GM19397 (cell line): ENCODE data around the gene MUS81.

Source experiments
- ATAC-seq: cut with Tn5 transposase; IDR thresholded peaks from one replicate; pipeline ENCODE4 v1.9.1; 2021; ENCODE audit warnings: mild to moderate bottlenecking, moderate library complexity; ENCODE audit not compliant: unreplicated experiment

The MUS81 gene

DNA sequence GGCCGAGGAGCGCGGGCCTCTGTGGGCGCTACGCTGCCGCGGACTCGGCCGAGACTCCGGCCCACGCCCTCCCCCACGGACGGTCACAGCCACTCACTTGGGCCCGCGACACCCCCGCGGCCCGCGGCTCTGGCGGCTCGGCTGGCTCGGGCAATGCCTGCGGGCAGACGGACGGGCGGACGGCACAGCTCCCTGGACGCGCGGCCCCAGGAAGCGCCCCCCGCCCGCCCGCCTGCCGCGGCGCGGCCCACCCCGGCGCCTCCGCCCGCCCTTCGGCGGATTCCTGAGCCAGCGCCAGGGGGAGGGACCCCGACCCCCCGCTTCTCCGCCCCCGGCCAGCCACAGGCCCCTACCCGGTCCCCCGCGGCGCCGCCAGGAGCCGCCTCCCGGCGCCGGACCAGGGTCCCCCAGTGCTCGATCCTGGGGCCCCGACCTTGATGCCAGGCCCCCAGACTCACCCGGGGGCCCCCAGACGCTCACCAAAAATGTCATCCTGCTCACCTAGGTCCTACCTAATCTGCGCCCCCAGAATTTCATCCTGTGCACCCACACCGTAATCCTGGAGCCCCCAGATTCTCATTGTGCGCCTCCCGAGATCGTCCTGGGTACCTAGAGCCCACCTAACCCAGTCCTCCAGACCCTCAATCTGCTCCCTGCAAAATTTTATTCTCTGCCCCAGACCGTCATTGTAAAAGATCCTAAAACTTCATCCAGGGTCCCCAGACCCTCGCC, 12.5 kb downstream of the MUS81 start, which contains the start of gene EFEMP2:
Gene EFEMP2, minus strand, starts transcription at position 215 of the 732 bp plus-strand sequence. CDS start 446 bp downstream, outside the sequence.
- ATAC-seq, result no peak

DNA sequence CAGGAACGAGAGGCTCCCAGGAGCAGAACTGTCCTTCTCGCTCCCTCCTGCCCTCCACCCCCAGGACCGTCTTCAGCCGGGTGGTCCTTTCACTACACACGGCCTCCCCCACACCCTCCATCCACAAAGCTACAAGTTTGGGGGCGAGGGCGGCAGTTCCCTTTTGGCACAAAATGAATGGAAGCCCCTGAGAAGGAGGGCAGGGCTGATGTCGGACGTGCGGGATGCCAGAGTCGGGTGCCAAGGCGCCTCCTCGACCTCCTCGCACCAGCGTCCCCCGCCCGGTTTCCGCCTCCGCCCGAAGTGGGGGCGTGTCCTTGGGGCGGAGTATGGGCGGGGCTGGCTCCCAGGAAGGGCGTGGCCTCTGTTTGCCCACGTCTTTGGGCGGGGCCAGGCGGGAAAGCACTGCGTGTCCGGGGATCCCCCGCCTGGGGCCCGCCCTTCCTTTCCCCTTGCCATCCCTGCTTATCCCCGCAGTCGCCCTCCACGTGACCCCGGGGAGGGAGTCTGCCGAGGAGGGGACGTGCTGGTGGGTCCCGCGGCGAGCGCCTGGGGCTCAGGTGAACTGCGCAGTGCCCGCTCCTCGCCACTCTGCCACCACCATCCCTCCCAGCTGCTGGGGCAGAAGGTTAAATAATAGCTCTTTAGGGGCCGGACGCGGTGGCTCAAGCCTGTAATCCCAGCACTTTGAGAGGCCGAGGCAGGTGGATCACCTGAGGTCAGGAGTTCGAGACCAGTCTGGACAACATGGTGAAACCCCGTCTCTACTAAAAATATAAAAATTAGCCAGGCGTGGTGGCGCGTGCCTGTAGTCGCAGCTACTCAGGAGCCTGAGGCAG, 13.3 kb downstream of the MUS81 start:
- peak; percentile 85 for ATAC-seq

DNA sequence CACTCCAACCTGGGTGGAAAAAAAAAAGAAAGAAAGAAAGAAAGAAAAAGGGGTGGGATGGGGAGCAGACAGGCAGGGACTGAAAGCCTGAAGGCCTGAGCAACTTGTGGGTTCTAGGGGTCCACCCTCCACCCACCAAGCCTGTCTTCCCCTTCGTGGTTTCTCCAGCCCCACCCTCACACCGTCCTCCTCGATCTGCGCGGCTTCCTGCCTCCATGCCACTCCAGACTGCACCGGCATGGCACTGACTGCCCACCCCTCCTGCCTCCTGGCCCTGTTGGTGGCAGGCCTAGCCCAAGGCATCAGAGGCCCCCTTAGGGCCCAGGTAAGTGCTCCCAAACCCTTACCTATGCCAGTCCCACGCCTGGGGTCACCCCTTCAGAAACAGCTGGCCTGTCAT, 19.4 kb downstream of the MUS81 start, which contains the start of gene CTSW:
Gene CTSW, plus strand, starts transcription at position 221 of the 400 bp plus-strand sequence. Its CDS starts 18 bp downstream, at position 239.
- ATAC-seq, result no peak

GRCh38 chr11:65880027-65880426, 19.8 kb downstream of the MUS81 start:
- ATAC-seq, result no peak

DNA sequence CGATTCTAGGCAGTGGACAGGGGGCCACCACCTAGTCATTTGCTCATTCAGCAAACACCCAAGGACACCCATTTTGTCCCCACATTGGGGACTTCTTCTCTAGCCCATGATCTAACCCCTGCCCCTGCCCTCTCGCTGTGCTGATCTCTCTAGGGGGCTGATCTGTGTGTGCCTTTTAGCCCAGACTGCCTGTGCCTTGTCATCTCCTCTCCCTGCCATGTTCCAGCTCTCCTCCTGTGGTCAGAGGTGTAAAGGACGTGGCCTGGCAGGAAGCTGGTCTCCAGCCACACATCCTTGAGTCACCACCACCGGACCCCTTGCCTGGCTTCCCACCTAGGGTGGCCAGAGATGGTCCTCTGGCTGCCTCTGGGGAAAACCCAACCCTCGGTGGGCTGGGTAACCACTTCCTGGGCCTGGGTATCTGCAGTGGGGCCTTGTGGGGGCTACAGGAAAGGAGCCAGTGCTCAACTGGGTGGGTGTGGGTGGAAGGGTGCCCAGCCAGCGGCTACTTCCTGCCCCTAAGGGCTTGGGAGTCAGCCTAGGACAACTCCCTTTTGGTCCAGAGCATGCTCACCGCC, 20.7 kb downstream of the MUS81 start:
- ATAC-seq, result no peak

DNA sequence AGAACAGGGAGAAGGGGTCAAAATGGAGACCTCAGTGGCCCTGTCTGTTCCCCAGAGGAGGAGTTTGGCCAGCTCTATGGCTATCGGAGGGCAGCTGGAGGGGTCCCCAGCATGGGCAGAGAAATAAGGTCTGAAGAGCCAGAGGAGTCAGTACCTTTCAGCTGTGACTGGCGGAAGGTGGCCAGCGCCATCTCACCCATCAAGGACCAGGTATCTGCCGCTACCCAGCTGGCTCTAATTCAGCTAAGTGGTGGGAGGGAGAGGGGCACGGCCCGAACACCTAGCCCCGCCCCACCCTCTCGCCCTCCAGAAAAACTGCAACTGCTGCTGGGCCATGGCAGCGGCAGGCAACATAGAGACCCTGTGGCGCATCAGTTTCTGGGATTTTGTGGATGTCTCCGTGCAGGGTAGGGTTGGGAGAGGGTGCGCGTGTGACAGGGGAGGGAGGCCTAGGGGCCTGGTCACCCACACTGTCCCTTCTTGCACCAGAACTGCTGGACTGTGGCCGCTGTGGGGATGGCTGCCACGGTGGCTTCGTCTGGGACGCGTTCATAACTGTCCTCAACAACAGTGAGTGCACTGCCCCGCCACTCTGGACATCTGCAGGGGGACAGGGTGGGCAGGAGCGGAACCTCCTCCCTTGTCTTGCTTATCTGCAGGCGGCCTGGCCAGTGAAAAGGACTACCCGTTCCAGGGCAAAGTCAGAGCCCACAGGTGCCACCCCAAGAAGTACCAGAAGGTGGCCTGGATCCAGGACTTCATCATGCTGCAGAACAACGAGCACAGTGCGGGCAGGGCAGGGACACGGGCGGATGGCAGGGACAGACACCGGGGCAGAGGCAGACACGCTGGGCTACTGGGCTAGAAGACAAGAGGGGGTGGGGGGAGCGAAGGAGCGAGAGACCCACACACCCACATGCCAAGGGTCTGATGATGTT, 22.2 kb downstream of the MUS81 start:
- no peak for ATAC-seq

DNA sequence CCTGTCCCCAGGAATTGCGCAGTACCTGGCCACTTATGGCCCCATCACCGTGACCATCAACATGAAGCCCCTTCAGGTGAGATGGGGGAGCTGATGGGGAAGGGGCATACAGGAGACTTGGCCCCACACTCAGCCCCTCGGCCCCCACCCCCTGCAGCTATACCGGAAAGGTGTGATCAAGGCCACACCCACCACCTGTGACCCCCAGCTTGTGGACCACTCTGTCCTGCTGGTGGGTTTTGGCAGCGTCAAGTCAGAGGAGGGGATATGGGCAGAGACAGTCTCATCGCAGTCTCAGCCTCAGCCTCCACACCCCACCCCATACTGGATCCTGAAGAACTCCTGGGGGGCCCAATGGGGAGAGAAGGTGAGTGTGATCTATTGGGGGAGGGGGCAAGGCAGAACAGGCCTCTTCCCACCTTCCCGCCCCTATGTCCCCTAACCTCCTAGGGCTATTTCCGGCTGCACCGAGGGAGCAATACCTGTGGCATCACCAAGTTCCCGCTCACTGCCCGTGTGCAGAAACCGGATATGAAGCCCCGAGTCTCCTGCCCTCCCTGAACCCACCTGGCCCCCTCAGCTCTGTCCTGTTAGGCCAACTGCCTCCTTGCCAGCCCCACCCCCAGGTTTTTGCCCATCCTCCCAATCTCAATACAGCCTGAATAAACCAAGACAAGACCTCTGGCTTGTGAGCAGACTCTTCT, 23.0 kb downstream of the MUS81 start:
- ATAC-seq, result no peak

- ATAC-seq, result no peak
These were observed 23.8 kb downstream of the MUS81 start for GRCh38 chr11:65883786-65884715.

- ATAC-seq, result no peak
These were observed 24.5 kb downstream of the MUS81 start for GRCh38 chr11:65884716-65885092.

DNA sequence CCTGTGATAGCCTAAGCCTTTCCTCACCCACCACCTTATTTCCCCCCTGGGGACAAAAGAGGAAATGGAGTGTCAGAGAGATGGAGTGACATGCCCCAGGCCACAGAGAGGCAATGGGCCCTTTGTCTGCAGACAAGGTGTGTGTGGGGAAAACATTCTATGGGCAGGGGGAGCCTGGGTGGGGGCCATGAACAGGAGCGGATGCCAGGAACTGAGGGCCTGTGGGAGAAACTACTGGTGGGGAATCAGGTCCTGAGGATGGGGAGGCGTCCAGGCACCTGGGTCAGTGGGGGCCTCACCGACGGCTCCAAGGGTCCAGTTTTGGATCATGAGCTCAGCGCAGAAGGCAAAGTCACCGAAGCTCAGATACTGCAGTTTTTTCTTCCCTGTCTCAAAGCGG, 25.0 kb downstream of the MUS81 start:
- ATAC-seq, result no peak

DNA sequence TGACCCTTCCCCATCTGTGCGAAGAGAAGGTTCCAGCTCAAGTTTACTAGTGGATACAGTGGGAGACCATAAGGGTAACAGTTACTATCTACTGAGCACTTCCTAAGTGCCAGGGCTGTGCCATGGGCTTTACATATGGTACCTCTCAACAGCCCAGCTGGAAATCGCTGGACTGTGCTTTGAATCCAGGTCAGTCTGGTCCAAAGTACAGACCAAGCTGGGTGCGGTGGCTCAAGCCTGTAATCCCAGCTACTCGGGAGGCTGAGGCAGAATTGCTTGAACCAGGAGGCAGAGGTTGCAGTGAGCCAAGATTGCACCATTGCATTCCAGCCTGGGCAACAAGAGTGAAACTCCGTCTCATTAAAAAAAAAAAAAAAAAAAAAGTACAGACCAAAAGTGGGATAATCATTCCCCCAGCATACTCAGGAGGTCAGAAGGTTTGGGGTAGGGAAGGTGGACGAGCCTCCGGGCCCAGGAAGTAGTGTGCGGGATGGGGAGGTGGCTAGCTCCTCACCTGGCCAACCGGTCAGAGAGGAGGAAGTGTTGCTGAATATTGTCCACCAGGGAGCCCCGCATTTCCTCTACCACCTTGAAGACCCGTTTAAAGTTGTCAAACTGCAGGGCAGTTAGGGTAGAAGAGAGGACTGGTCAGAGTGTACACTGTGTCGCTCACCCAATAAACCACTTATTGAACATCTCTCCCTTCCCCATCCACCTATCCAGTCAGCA, 25.7 kb downstream of the MUS81 start:
- no peak for ATAC-seq

GRCh38 chr11:65886826-65887722, 26.8 kb downstream of the MUS81 start:
- ATAC-seq, result no peak

GRCh38 chr11:65887723-65888162, 27.5 kb downstream of the MUS81 start:
- ATAC-seq, result no peak

GRCh38 chr11:65888163-65888814, 28.1 kb downstream of the MUS81 start, which contains the start of gene FIBP:
Gene FIBP, minus strand, starts transcription at chr11:65888471. Its CDS starts 53 bp downstream, at chr11:65888418.
- ATAC-seq, result peak; percentile 55

GRCh38 chr11:65890324-65891218, 30.3 kb downstream of the MUS81 start, which contains the start of gene CCDC85B:
Gene CCDC85B, plus strand, starts transcription at chr11:65890673. Its CDS starts 111 bp downstream, at chr11:65890784.
- ATAC-seq, result peak; percentile 47
